DOHH2 (cell line): ENCODE measurements around the gene AEBP1.
A peak's percentile ranks its signal among the peaks of the same experiment; 100 is the strongest.

Experiments used
- H3F3A ChIP-seq: fragments of 200-600 bp; sonication (generic), shearing (Covaris generic); 2 replicates; pipeline ENCODE4 v1.6.0; 2016; ENCODE audit warnings: antibody characterized with exemption, mild to moderate bottlenecking; ENCODE audit not compliant: control insufficient read depth, insufficient read depth
- H3K27ac ChIP-seq: fragments of 200-600 bp; sonication (generic); 2 replicates; pipeline ENCODE4 v1.5.1; 2014; ENCODE audit warnings: low read depth, mild to moderate bottlenecking, low read length, moderate library complexity
- H3K27me3 ChIP-seq: fragments of 200-600 bp; sonication (generic); 2 replicates; pipeline ENCODE4 v1.6.1; 2014; ENCODE audit warnings: mild to moderate bottlenecking, low read length, mixed read lengths; ENCODE audit not compliant: control insufficient read depth
- H3K36me3 ChIP-seq: fragments of 200-600 bp; sonication (generic); 2 replicates; pipeline ENCODE4 v1.6.1; 2014; ENCODE audit warnings: mild to moderate bottlenecking, low read length, moderate library complexity, mixed read lengths; ENCODE audit not compliant: control insufficient read depth
- H3K4me1 ChIP-seq: fragments of 200-600 bp; sonication (generic); 2 replicates; pipeline ENCODE4 v1.6.1; 2014; ENCODE audit warnings: mild to moderate bottlenecking, low read length, mixed read lengths; ENCODE audit not compliant: control insufficient read depth
- H3K4me2 ChIP-seq: fragments of 200-600 bp; sonication (generic); 2 replicates; pipeline ENCODE4 v1.6.0; 2014; ENCODE audit warnings: mild to moderate bottlenecking, low read length, moderate library complexity
- H3K4me3 ChIP-seq: fragments of 200-600 bp; sonication (generic); 2 replicates; pipeline ENCODE4 v1.5.1; 2014; ENCODE audit warnings: mild to moderate bottlenecking, low read length, mixed read lengths
- H3K79me2 ChIP-seq: fragments of 200-600 bp; sonication (generic); 2 replicates; pipeline ENCODE4 v1.6.1; 2014; ENCODE audit warnings: mild to moderate bottlenecking, low read length, mixed read lengths; ENCODE audit not compliant: control insufficient read depth
- H3K9me2 ChIP-seq: fragments of 200-600 bp; sonication (generic); replicated peaks from 2 replicates; pipeline ENCODE4 v1.6.1; 2014; ENCODE audit warnings: mild to moderate bottlenecking, low read length, mixed read lengths; ENCODE audit not compliant: control insufficient read depth
- H3K9me3 ChIP-seq: fragments of 200-600 bp; sonication (generic); 2 replicates; pipeline ENCODE4 v1.6.1; 2014; ENCODE audit warnings: antibody characterized with exemption, low read length, mixed read lengths; ENCODE audit not compliant: control insufficient read depth, insufficient read depth
- H4K20me1 ChIP-seq: fragments of 200-600 bp; sonication (generic); 2 replicates; pipeline ENCODE4 v1.6.0; 2014; ENCODE audit warnings: low read depth, mild to moderate bottlenecking, antibody characterized with exemption, low read length, moderate library complexity; ENCODE audit not compliant: control insufficient read depth, insufficient read depth
- EZH2phosphoT487 ChIP-seq: fragments of 200-600 bp; sonication (generic); IDR thresholded peaks from 2 replicates; pipeline ENCODE4 v1.6.1; 2017; ENCODE audit warnings: borderline replicate concordance, mild to moderate bottlenecking, antibody characterized with exemption, low read length, moderate library complexity, mixed read lengths
- TF ChIP-seq, protein P1 (sequence below): fragments of 200-600 bp; sonication (generic); IDR thresholded peaks from one replicate; pipeline ENCODE4 v1.5.1; 2014; ENCODE audit warnings: antibody characterized with exemption, mild to moderate bottlenecking, low read depth, low read length; ENCODE audit not compliant: poor library complexity, severe bottlenecking

Gene AEBP1

DNA sequence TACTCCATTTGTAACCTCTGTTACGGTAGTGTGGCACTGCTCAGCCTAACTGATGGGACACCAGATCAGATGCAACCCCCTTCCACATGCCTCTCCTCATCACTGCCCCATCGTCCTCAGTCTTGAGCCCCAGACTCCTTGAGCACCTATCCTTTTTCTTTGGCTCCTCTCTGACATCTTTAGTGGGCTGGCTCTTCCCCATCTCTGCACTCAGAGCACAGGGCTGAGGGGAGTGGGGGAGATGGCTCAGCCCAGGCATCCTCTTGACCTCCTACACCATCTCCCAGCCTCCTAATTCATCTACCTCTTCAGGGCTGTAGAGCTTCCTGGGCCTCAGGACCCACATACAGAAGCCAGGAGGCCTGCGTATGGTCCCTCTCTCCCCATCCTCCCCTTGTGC lies 20.3 kb upstream of the AEBP1 start:
- Histone ChIP-seq H3K27ac (no peak overlapping the region), H4K20me1 (no peaks in the 10 kb centered on the region)

DNA sequence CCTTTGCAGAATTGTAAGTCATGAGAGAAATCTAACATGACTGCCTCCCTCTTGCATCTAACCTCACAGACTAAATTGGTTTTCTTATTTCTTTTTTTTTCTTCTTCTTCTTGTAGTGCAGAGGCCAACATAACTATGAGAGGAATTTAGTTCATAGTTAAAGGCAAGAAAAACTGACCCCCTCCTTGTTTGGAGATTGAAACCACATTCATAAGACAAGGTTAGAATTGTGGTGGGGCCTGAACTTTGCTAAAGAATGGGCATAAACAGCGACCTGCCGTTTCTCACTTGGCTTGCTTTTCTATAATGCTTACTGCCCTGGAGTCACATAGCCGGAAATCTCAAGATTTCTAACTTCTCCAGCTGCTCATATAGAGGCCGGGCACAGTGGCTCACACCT lies 19.4 kb upstream of the AEBP1 start:
- TF ChIP-seq EZH2phosphoT487 = no peak
- TF ChIP-seq, protein P1, sequence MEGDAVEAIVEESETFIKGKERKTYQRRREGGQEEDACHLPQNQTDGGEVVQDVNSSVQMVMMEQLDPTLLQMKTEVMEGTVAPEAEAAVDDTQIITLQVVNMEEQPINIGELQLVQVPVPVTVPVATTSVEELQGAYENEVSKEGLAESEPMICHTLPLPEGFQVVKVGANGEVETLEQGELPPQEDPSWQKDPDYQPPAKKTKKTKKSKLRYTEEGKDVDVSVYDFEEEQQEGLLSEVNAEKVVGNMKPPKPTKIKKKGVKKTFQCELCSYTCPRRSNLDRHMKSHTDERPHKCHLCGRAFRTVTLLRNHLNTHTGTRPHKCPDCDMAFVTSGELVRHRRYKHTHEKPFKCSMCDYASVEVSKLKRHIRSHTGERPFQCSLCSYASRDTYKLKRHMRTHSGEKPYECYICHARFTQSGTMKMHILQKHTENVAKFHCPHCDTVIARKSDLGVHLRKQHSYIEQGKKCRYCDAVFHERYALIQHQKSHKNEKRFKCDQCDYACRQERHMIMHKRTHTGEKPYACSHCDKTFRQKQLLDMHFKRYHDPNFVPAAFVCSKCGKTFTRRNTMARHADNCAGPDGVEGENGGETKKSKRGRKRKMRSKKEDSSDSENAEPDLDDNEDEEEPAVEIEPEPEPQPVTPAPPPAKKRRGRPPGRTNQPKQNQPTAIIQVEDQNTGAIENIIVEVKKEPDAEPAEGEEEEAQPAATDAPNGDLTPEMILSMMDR = no peak
- Histone ChIP-seq H3K27ac (no peak overlapping the region), H3K4me1 (peaks cover 23% of the 10 kb centered on the region), H3F3A (peaks cover 6% of the 10 kb centered on the region; the same call in 1 of the 2 replicates), H3K9me2 (no peaks in the 10 kb centered on the region), H3K4me3 (no peak overlapping the region), H3K79me2 (peaks cover 25% of the 10 kb centered on the region), H3K4me2 (no peak overlapping the region), H3K9me3 (no peaks in the 10 kb centered on the region), H4K20me1 (no peaks in the 10 kb centered on the region), H3K36me3 (peaks cover 21% of the 10 kb centered on the region), H3K27me3 (no peaks in the 10 kb centered on the region)

More for the DNA sequence above, 20.3 kb upstream of the AEBP1 start:
- peaks cover 26% of the 10 kb centered on the region for H3K79me2 ChIP-seq
- TF ChIP-seq EZH2phosphoT487 = no peak
- TF ChIP-seq, protein P1 = no peak
- no peaks in the 10 kb centered on the region for H3K27me3 ChIP-seq
- H3F3A ChIP-seq = peaks cover 6% of the 10 kb centered on the region; the same call in 1 of the 2 replicates
- H3K4me2 ChIP-seq = no peak overlapping the region
- H3K4me3 ChIP-seq = no peak overlapping the region
- no peaks in the 10 kb centered on the region for H3K9me3 ChIP-seq
- peaks cover 30% of the 10 kb centered on the region for H3K36me3 ChIP-seq
- peaks cover 32% of the 10 kb centered on the region for H3K4me1 ChIP-seq
- H3K9me2 ChIP-seq = no peaks in the 10 kb centered on the region

DNA sequence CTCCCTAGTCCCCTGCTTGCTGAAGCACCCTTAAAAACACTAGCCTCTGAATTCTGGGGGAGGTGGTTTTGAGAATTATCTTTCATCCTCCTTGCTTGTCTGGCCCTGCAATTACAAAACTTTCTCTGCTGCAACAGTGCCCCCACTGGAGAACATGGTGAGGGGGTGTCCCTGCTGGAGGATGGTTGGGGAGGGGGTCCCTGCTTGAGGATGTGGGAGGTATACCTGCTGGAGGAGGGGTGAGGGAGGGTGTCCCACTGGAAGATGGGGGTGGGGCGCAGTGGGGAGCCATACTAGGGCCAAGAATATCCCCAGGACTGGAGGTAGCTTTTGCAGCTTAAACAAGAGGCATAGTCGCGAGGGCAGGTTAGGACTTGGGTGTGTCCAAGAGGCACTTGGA lies 18.6 kb upstream of the AEBP1 start:
- no peak overlapping the region for H3K4me2 ChIP-seq
- H4K20me1 ChIP-seq = no peaks in the 10 kb centered on the region
- no peak overlapping the region for H3K4me3 ChIP-seq
- H3K79me2 ChIP-seq = peaks cover 16% of the 10 kb centered on the region
- peaks cover 13% of the 10 kb centered on the region for H3K36me3 ChIP-seq
- no peaks in the 10 kb centered on the region for H3K9me2 ChIP-seq
- peaks cover 6% of the 10 kb centered on the region; the same call in 1 of the 2 replicates for H3F3A ChIP-seq
- no peaks in the 10 kb centered on the region for H3K27me3 ChIP-seq
- TF ChIP-seq, protein P1 = peak; percentile 75
- no peak for TF ChIP-seq EZH2phosphoT487
- H3K9me3 ChIP-seq = no peaks in the 10 kb centered on the region
- H3K27ac ChIP-seq = no peak overlapping the region
- peaks cover 14% of the 10 kb centered on the region for H3K4me1 ChIP-seq

DNA sequence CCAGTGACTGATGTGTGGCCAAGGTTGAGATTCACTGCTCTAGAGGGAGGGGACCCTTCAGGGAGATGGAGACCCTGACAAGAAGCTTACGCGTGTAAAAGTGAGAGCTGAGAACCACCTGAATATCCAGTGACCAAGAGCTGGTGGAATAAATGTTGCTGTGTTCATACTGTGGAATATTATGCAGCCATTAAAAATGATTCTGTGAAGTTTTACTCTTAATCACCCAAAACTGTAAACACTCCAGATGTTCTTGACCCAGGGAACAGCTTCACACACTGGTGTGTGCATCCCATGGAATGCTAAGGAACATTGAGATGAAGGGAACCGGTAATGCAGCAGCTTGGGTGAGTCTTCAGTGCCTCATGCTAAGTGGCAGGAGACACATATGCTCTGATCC lies 17.5 kb upstream of the AEBP1 start:
- no peak overlapping the region for H3K4me3 ChIP-seq
- no peaks in the 10 kb centered on the region for H3K9me3 ChIP-seq
- no peak overlapping the region for H3K4me2 ChIP-seq
- H3K79me2 ChIP-seq = peaks cover 5% of the 10 kb centered on the region
- peaks cover 6% of the 10 kb centered on the region; the same call in 1 of the 2 replicates for H3F3A ChIP-seq
- TF ChIP-seq, protein P1 = no peak
- TF ChIP-seq EZH2phosphoT487 = no peak
- peaks cover 4% of the 10 kb centered on the region for H3K4me1 ChIP-seq
- H3K27me3 ChIP-seq = no peaks in the 10 kb centered on the region
- H3K36me3 ChIP-seq = peaks cover 4% of the 10 kb centered on the region
- no peak overlapping the region for H3K27ac ChIP-seq
- no peaks in the 10 kb centered on the region for H3K9me2 ChIP-seq
- H4K20me1 ChIP-seq = no peaks in the 10 kb centered on the region
